K562 (cell line): Measurements from ENCODE around the gene MANF. TPM values are rescaled to one million over a fixed set of nuclear protein-coding genes. Genes with fewer than 3 reads are reported as not detected.
A peak's percentile ranks its signal among the peaks of the same experiment; 100 is the strongest.

ENCODE experiments used
- ATAC-seq: fragments of 200-7000 bp; cut with Tn5 transposase; 3 replicates; pipeline ENCODE4 v1.9.1; 2020; ENCODE audit warnings: moderate library complexity
- BruUV-seq: library from RNA; stranded (reverse); fragments of 400-500 nt; replicated peaks from 2 replicates; lab custom pipeline; 2021; lab: Mats Ljungman, UMichigan
- CTCF ChIA-PET: fragments of 300-600 bp; formaldehyde crosslinking; extraction: SDS; loops from one replicate; lab custom pipeline; 2021; ENCODE audit warnings: low intra/inter-chr PET ratio; lab: Yijun Ruan, JAX
- POLR2A ChIA-PET: fragments of 300-600, 350-650 bp; sonication (Branson Sonifier 250); formaldehyde crosslinking; extraction: SDS; loops from one replicate; lab custom pipeline; 2021; ENCODE audit warnings: antibody characterized with exemption, inconsistent platforms; lab: Yijun Ruan, JAX
- DNase-seq, 4 experiments: peaks; one replicate each; pipeline versions ENCODE4 v3.0.0 to v3.0.0-alpha.2; 2011 to 2018; ENCODE audit warnings: low spot score in 3 of 4, mixed read lengths in 3 of 4; ENCODE audit errors: extremely low read depth in 1 of 4
- FAIRE-seq: peaks from 2 replicates; lab custom pipeline; 2011; peaks lifted over from hg19 to GRCh38; lab: Jason Lieb, UNC
- H2AFZ ChIP-seq: 2 replicates; pipeline ENCODE4 v1.6.0; 2011; ENCODE audit warnings: low read depth, low read length, control low read depth, inconsistent platforms
- H3K27ac ChIP-seq: fragments of 200-600 bp; 3 replicates; pipeline ENCODE4 v1.8.0; 2011; ENCODE audit warnings: low read depth, mild to moderate bottlenecking, control low read depth, inconsistent platforms, low read length, moderate library complexity, mixed read lengths; ENCODE audit errors: extremely low read depth
- H3K27me3 ChIP-seq, 2 experiments: fragments of 300-600 bp in 1 of 2; 2 replicates in 1 of 2; 3 replicates in 1 of 2; pipeline versions ENCODE4 v1.6.0 to v1.8.0; 2011; ENCODE audit warnings: inconsistent platforms in 2 of 2, low read length in 2 of 2, mild to moderate bottlenecking in 1 of 2, mixed read lengths in 1 of 2, moderate library complexity in 1 of 2; ENCODE audit not compliant: control insufficient read depth in 2 of 2, insufficient read depth in 2 of 2
- H3K36me3 ChIP-seq: fragments of 300-600 bp; 3 replicates; pipeline ENCODE4 v1.8.0; 2011; ENCODE audit warnings: mild to moderate bottlenecking, low read length, inconsistent platforms; ENCODE audit not compliant: control insufficient read depth, insufficient read depth
- H3K4me1 ChIP-seq, 2 experiments: fragments of 200-600 bp in 1 of 2; replicated peaks in 1 of 2; 2 replicates in 1 of 2; 3 replicates in 1 of 2; pipeline versions ENCODE4 v1.5.1 to v1.8.0; 2011; ENCODE audit warnings: inconsistent platforms in 2 of 2, low read length in 2 of 2, mild to moderate bottlenecking in 1 of 2, mixed read lengths in 1 of 2, moderate library complexity in 1 of 2; ENCODE audit not compliant: control insufficient read depth in 2 of 2, insufficient read depth in 2 of 2
- H3K4me2 ChIP-seq: 2 replicates; pipeline ENCODE4 v1.6.1; 2011; ENCODE audit warnings: low read length, control low read depth, inconsistent platforms, mixed read lengths; ENCODE audit not compliant: insufficient read depth
- H3K4me3 ChIP-seq: fragments of 200-600 bp; sonication (generic), shearing (Covaris generic); 2 replicates; pipeline ENCODE4 v1.5.1; 2016; ENCODE audit warnings: control low read depth, inconsistent platforms
- H3K79me2 ChIP-seq: fragments of 200-600 bp; 3 replicates; pipeline ENCODE4 v1.8.0; 2011; ENCODE audit warnings: low read length, inconsistent platforms; ENCODE audit not compliant: control insufficient read depth, insufficient read depth
- H3K9ac ChIP-seq, 2 experiments: 2 replicates each; pipeline versions ENCODE4 v1.6.0 to v1.6.1; 2011; ENCODE audit warnings: low read depth in 2 of 2, low read length in 2 of 2, control low read depth in 1 of 2, inconsistent platforms in 1 of 2, mild to moderate bottlenecking in 1 of 2, mixed read lengths in 1 of 2; ENCODE audit not compliant: insufficient read depth in 1 of 2
- H3K9me1 ChIP-seq: one replicate; pipeline ENCODE4 v1.6.0; 2011; ENCODE audit warnings: inconsistent platforms, mild to moderate bottlenecking, low read length, moderate library complexity; ENCODE audit not compliant: control insufficient read depth, insufficient read depth
- H3K9me3 ChIP-seq: replicated peaks from 2 replicates; pipeline ENCODE4 v1.5.1; 2011; ENCODE audit warnings: low read depth, low read length, inconsistent platforms; ENCODE audit not compliant: control insufficient read depth, insufficient read depth
- H4K20me1 ChIP-seq: replicated peaks from 2 replicates; pipeline ENCODE4 v1.6.1; 2011; ENCODE audit warnings: low read length, inconsistent platforms, mixed read lengths; ENCODE audit not compliant: control insufficient read depth, insufficient read depth
- AFF4 ChIP-seq: sonication (generic); formaldehyde crosslinking; IDR thresholded peaks from 2 replicates; pipeline ENCODE4 v1.8.0; 2023; ENCODE audit warnings: mild to moderate bottlenecking, missing genetic modification reagents
- COPS2 ChIP-seq: fragments of 450-650 bp; conservative IDR thresholded peaks from 2 replicates; pipeline ENCODE4 v1.6.1; 2016; ENCODE audit warnings: mild to moderate bottlenecking, moderate library complexity
- HNRNPK ChIP-seq: fragments of 200-400 bp; formaldehyde crosslinking; IDR thresholded peaks from one replicate; pipeline ENCODE4 v1.6.1; 2018; ENCODE audit warnings: mild to moderate bottlenecking, low read depth, low read length; ENCODE audit not compliant: poor library complexity, severe bottlenecking
- MAFF ChIP-seq: IDR thresholded peaks from 2 replicates; pipeline ENCODE4 v1.6.1; 2012; ENCODE audit warnings: low read length, improper control_type of control experiment
- MAFG ChIP-seq: fragments of 450-650 bp; conservative IDR thresholded peaks from 2 replicates; pipeline ENCODE4 v1.6.1; 2016; ENCODE audit warnings: missing genetic modification characterization, missing compliant biosample characterization
- MTA2 ChIP-seq: fragments of 450-650 bp; IDR thresholded peaks from 2 replicates; pipeline ENCODE4 v1.6.1; 2016; ENCODE audit warnings: low read depth
- MYC ChIP-seq, 2 experiments: fragments of 250-450 bp in 1 of 2; sonication (Bioruptor Pico) in 1 of 2; IDR thresholded peaks; 2 replicates each; pipeline versions ENCODE4 v1.5.1 to v1.6.1; 2012 to 2021; ENCODE audit warnings: low read depth in 2 of 2, borderline replicate concordance in 1 of 2, improper control_type of control experiment in 1 of 2, low read length in 1 of 2, mild to moderate bottlenecking in 1 of 2, moderate library complexity in 1 of 2
- PHB ChIP-seq: fragments of 250-450 bp; sonication (Bioruptor Pico); IDR thresholded peaks from 2 replicates; pipeline ENCODE4 v1.5.0; 2021
- SMAD1 ChIP-seq: fragments of 150-350 bp; IDR thresholded peaks from 2 replicates; pipeline ENCODE4 v1.6.1; 2014; ENCODE audit warnings: low read length, low read depth; ENCODE audit not compliant: partially characterized antibody
- STAT5A ChIP-seq: IDR thresholded peaks from 2 replicates; pipeline ENCODE4 v1.6.1; 2012; ENCODE audit warnings: low read length, inconsistent platforms, borderline replicate concordance
- STAT5B ChIP-seq: fragments of 250-450 bp; sonication (Bioruptor Pico); IDR thresholded peaks from 2 replicates; pipeline ENCODE4 v1.8.0; 2021; ENCODE audit warnings: mild to moderate bottlenecking, inconsistent platforms
- SUPT5H ChIP-seq: fragments of 450-650 bp; IDR thresholded peaks from 2 replicates; pipeline ENCODE4 v1.6.1; 2016
- THAP7 ChIP-seq: fragments of 250-450 bp; sonication (Bioruptor Pico); IDR thresholded peaks from 2 replicates; pipeline ENCODE4 v1.5.0; 2021
- WHSC1 ChIP-seq: IDR thresholded peaks from one replicate; pipeline ENCODE4 v1.6.1; 2012; ENCODE audit warnings: low read length, control low read depth, inconsistent platforms
- ZNF134 ChIP-seq: fragments of 250-450 bp; sonication (Bioruptor Pico); conservative IDR thresholded peaks from 2 replicates; pipeline ENCODE4 v1.4.0; 2020
- ZNF740 ChIP-seq, 3 experiments: fragments of 200-800 bp in 1 of 3; sonication (Bioruptor generic) in 1 of 3; sonication (generic) in 1 of 3; formaldehyde crosslinking in 1 of 3; IDR thresholded peaks; 2 replicates each; pipeline versions ENCODE4 v1.6.1 to v1.8.0; 2016 to 2022; ENCODE audit warnings: mild to moderate bottlenecking in 2 of 3, missing compliant biosample characterization in 2 of 3, missing genetic modification characterization in 2 of 3, missing genetic modification reagents in 1 of 3
- WGBS: fragments of 100-300 bp; shearing (Covaris generic); methylation state at CpG from one replicate; pipeline ENCODE4 v1.1.6; 2016; ENCODE audit warnings: low coverage, mixed read lengths; ENCODE audit not compliant: insufficient coverage; ENCODE audit errors: missing lambda C conversion rate; 5-methylcytosine and 5-hydroxymethylcytosine counted together
- in situ Hi-C: fragments of 300-500 bp; cut with MboI; formaldehyde crosslinking; loops from 4 replicates; pipeline ENCODE4 v1.15.0; 2018; ENCODE audit warnings: inconsistent platforms, mixed read lengths
- intact Hi-C: fragments of 100-400 bp; cut with micrococcal nuclease; formaldehyde crosslinking; loops from 2 replicates; pipeline ENCODE4 v1.14.2; 2022
- polyA plus RNA-seq, 8 experiments: library from polyadenylated mRNA; depleted of rRNA in 4 of 8; stranded (reverse) in 5 of 8; unstranded in 3 of 8; fragments of >200 nt; fragmentation: Nextera tagmentation in 2 of 8; fragmentation: Illumina TruSeq in 1 of 8; extraction: Ambion mirVana in 2 of 8; extraction: Trizol in 1 of 8; gene quantifications; 2 replicates each; pipeline versions ENCODE4 v1.2.1 to v1.2.3, GENCODE V29; 2011 to 2014; ENCODE audit warnings: inconsistent platforms in 1 of 8, missing spikeins in 1 of 8
- total RNA-seq, 7 experiments: library from RNA; depleted of rRNA in 6 of 7; stranded (reverse); fragments of >200 nt in 6 of 7; fragmentation: Illumina TruSeq in 2 of 7; extraction: Trizol in 2 of 7; gene quantifications; 2 replicates each; pipeline versions ENCODE4 v1.2.1 to v1.2.3, GENCODE V29; 2011 to 2021; ENCODE audit warnings: low replicate concordance in 1 of 7

MANF gene
- total and polyA plus RNA-seq, 9 of the 15 experiments (the other 6 are each of a cell fraction or from before 2014, with no cell fraction given) = 6.5 to 52.7 (median 42.3) TPM

GRCh38 chr3:51394541-51394940 is 9.4 kb downstream of the MANF start:
- ChIA-PET POLR2A (no interaction called here), CTCF (no interaction called here)
- TF ChIP-seq AFF4 (CRISPR knock-in tag) = no peak
- no peak for TF ChIP-seq WHSC1
- TF ChIP-seq STAT5A = no peak
- TF ChIP-seq SUPT5H = 0 out of 2 replicates have a peak, but pooled peaks have one; percentile 6
- no peak for TF ChIP-seq SMAD1
- no peak for TF ChIP-seq ZNF134
- TF ChIP-seq MTA2 = no peak
- peak; percentile 26; the same call in 1 of the 2 replicates for TF ChIP-seq MAFG (tag)
- no peak for TF ChIP-seq PHB
- no peak for TF ChIP-seq THAP7
- TF ChIP-seq ZNF740 (CRISPR knock-in tag; IDR thresholded peaks at IDR 0.05) = no peak
- no peak for TF ChIP-seq ZNF740 (tag; IDR thresholded peaks at IDR 0.05)
- no peak for TF ChIP-seq MYC (IDR thresholded peaks at IDR 0.05; ENCODE audit: low read depth, low read length)
- no peak for TF ChIP-seq MYC (CRISPR knock-in tag; IDR thresholded peaks at IDR 0.05; ENCODE audit: borderline replicate concordance, low read depth)
- TF ChIP-seq MAFF = peak; percentile 25; the same call in 1 of the 2 replicates
- TF ChIP-seq COPS2 = no peak
- no peak for TF ChIP-seq HNRNPK
- TF ChIP-seq STAT5B (CRISPR knock-in tag) = no peak

More at GRCh38 chr3:51394541-51394940, 9.4 kb downstream of the MANF start:
- no TSS peak for BruUV-seq
- intact Hi-C loops = no loop called here
- Histone ChIP-seq H3K4me3 (no peak overlapping the region), H3K4me1 (peaks cover 14 to 34% of the 10 kb centered on the region in 2 experiments; a peak in 4 of 5 replicates), H4K20me1 (peaks cover 19% of the 10 kb centered on the region; the same call in 1 of the 2 replicates), H3K36me3 (peaks cover 76% of the 10 kb centered on the region; the same call in 2 of the 3 replicates), H3K4me2 (no peak overlapping the region), H3K27ac (no peak overlapping the region; the same call in 2 of the 3 replicates), H3K9ac (no peak overlapping the region), H3K9me3 (no peaks in the 10 kb centered on the region), H3K9me1 (peaks cover 11% of the 10 kb centered on the region), H3K79me2 (peaks cover 44% of the 10 kb centered on the region), H3K27me3 (no peaks in the 10 kb centered on the region), H2AFZ (no peak overlapping the region)
- no peak for FAIRE-seq
- no peak for ATAC-seq
- in situ Hi-C loops = no loop called here
- 89% methylated on average over 5 of the region's 5 CpGs for WGBS
- DNase-seq = no peak
